A673 (cell line): ENCODE data around the gene TBL3.

ENCODE experiments used
- CTCF ChIP-seq: fragments of 300-800, 200-600 bp; sonication (generic); conservative IDR thresholded peaks from 2 replicates; pipeline ENCODE4 v1.5.1; 2017; ENCODE audit warnings: low read depth, mild to moderate bottlenecking, antibody characterized with exemption, low read length, moderate library complexity, mixed read lengths
- EZH2 ChIP-seq: fragments of 200-600 bp; sonication (generic); IDR thresholded peaks from 2 replicates; pipeline ENCODE4 v1.6.1; 2017; ENCODE audit warnings: borderline replicate concordance, low read depth, mild to moderate bottlenecking, mixed read lengths, antibody characterized with exemption, low read length; ENCODE audit not compliant: poor library complexity, severe bottlenecking

GRCh38 chr16:1976951-1977874, 5.4 kb downstream of the TBL3 start:
- TF ChIP-seq CTCF: no peak
- TF ChIP-seq EZH2: no peak
